HG03103 (cell line): ENCODE data around the gene ANTXR2.
"Not testable (repeated sequence)": the region's sequence is repeated elsewhere in the genome, so short reads cannot be mapped to it uniquely, and the experiment has no call there.

Experiments
- ATAC-seq: cut with Tn5 transposase; IDR thresholded peaks from one replicate; pipeline ENCODE4 v1.9.1; 2021; ENCODE audit warnings: low read depth; ENCODE audit not compliant: unreplicated experiment

The ANTXR2 gene

DNA sequence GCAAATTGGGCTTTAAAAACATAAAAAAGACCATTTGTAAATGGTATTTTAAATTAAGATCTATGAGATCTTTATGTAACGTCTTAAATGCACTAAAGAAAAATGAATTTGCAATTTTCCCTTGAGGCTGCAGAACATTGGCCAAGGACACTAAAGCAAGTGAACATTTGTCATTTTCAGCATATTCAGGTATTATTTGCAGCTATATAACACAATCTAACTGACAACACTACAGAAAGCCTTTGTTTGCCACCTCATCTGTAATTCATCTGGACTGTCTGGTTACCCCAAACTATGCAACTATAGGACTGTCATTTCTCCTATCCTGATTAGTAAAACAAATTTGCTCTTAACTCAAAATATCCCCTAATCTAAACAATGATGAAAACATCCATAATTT is 74.8 kb downstream of the ANTXR2 start:
- ATAC-seq: no peak

DNA sequence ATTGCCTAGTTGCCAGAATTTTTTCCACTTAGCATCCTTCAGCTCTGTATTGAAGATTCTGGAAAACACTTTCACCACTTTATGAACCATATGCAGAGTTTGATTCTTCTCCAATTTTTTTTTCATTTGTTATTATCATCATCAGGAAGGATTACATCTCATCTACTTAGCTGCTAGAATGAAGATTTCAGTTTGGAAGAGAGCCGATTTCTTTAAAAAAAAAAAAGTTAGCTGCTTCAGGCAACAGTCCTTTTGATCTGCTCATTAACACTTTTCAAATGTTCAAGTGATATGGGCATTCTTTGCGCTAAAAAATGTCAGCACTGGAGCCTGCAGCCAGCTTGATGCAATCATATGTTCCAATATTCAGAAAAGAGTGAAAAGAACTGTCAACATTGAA is 76.2 kb downstream of the ANTXR2 start:
- ATAC-seq: no peak

DNA sequence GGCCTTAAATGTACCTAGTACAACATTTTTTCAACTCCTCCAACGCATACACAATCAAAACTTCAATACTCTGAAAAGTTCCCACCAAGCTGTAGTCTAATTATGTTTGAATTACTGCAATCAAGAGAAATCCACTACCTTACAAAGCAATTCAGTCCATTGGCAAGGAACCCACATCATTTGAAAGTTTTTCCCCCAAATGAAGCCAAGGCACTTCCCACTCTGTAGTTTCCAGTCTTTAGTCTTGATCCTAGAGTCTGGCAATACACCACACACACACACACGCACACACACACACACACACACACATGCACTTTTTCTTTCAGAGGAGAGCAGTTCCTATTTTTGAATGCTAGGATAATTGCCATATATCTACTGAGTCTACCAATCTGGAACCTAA is 79.6 kb downstream of the ANTXR2 start:
- ATAC-seq: no peak

DNA sequence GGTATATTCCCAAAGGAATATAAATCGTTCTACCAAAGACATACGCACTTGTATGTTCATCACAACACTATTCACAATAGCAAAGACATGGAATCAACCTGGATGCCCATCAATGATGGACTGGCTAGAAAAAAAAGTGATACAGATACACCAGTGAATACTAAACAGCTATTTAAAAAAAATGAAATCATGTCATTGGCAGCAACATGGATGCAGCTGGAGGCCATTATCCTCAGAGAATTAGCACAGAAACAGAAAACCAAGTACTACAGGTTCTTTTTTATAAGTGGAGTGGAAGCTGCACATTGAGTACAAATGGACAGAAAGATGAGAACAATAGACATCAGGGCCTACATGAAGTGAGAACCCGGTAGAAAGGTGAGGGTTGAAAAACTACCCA is 81.4 kb downstream of the ANTXR2 start:
- no peak for ATAC-seq

DNA sequence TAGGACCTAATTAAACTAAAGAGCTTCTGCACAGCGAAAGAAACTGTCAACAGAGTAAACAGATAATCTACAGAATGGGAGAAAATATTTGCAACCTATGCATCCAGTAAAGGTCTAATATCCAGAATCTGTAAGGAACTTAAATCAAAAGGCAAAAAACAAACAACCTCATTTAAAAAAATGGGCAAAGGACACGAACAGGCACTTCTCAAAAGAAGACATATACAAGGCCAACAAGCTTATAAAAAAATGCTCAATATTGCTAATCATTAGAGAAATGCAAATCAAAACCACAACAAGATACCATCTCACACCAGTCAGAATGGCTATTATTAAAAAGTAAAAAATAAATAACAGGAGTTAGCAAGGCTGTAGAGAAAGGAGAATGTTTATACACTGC is 81.9 kb downstream of the ANTXR2 start:
- ATAC-seq: not testable (repeated sequence)

DNA sequence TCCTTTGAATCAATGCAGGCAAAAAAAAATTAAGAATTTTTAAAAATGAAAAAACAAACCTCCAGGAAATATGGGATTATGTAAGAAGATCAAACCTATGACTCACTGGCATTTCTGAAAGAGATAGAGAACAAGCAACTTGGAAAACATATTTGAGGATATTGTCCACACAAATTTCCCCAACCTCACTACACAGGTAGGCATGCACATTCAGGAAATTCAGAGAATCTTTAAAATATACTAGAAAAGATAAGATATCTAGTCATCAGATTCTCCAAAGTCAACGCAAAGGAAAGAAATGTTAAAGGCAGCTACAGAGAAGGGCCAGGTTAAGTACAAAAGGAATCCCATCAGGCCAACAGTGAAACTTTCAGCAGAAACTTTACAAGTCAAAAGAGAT is 85.6 kb downstream of the ANTXR2 start:
- no peak for ATAC-seq

DNA sequence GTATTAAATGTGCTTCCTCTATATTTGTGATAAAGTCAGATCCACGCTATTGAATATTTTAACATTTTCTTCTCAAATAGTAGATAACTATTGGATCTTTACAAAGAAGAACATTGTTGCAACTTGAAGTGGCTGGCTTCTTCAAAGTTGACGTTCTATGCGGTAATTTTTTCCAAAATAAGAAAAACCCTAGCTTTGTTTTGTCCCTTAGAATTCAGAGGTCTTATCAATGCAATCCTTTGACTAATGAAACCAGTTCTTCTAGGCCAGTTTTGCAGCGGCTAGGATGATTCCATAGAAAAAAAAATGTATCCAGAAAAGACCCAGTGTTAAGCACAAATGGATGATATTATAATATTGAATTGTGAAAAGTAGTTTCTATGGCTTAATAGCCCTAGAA is 89.6 kb downstream of the ANTXR2 start:
- ATAC-seq: no peak

DNA sequence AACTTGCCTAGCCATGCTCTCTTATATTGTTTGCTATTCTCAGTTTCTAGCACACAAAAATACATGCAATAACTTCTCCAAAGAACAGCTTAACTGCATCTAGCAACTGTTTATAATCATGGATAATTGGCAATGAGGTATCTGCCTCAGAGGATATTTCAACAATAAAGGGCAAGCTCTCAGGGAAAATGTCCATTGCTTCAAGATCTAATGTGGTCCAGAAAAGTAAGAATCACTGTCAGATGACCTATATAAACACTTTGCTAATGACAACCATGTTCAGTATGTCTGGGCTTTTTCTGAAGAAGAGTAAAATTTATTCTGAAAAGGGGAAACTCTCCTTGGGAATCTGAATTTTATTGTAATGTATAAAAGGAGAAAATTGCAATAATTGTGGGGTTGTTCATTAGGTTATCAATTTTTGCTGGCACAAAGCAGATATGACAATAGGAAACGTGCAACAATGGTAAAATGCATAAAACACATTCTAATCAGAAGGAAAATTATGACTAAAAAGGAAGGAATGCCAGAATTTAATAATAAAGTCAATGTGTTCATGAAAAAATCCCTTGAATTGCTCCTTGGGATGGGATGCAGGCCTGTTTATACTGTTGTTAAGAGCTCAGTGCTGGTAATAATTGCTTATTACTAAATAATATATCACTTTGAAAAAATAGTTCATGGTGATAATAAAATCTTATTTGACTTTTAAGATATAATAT is 90.3 kb downstream of the ANTXR2 start:
- ATAC-seq: no peak

DNA sequence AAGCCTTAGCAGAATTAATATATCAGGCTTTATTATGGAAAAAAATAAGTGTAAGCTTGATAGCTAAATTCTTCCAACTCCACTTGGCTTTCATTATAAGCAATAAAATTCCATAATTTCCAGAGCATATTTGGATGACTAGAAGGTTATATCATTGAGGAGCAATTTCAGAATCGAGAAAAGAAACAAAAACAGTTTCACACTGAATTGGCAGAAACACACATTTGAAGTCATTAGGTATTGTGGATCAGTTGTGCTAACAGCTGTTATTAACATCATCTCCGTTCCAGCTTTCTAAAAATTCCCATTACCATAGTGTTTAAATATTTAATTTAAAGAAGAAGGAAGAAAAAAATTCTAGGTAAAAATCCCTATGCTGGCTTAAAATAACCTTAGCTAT is 92.6 kb downstream of the ANTXR2 start:
- ATAC-seq: no peak

DNA sequence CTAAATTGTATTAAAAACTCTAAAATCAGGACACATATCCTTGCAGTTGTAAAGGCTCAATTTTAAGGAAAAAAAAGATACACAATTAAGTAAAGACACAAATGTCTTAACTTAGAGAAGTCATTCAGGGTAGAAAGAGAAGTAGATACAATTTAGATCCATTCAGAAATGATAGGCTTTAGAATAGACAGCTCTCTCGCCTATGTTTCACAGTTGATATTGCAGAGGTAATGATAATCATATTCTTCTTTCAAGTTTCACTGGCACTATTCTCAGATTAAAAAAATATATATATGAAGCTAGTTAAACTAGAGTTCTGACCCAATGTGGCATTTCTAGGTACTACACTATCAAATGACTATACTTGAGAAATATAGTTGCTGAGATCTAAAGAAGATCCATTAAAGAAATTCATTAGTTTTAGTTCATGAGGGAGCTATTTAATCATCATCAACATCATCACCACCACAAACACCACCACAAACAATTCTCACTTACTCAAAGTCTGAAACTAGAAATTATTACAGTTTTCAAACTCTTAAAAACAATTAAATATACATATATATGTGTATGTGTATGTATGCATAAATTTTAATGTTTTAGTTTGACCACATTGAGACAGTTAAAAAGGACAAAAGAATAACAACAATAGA is 93.1 kb downstream of the ANTXR2 start:
- ATAC-seq: no peak

DNA sequence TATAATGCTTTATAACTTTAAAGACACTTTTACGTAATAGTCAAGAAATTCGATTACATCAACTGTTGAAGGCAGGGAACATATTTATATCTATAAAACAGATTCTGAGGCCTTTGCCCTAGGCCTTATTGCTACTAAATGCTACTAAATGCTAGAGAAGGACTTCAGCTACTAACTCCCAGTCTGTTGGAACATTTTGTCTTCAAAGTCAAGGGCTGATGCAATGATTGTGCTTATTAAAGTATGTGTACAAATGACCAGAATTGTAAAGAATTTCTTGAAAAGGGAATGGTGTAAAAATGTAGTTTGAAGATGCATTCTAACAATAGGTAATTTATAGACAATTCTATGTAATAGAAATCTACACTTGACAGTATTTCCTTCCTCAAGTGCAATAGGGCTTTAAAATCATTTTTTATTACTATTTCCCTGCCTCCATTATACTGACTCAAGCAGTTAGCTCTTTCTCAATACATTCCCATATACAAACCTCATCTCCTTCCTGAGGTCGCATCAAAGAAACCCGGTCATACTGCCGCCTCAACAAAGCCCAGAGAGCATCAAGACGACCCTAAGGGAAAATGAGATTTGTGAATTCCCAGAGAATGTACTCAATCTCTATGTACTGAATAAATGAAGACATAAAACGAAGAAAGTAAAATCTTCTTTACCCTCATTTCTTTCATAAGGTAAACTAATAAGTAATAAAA is 95.7 kb downstream of the ANTXR2 start:
- no peak for ATAC-seq

DNA sequence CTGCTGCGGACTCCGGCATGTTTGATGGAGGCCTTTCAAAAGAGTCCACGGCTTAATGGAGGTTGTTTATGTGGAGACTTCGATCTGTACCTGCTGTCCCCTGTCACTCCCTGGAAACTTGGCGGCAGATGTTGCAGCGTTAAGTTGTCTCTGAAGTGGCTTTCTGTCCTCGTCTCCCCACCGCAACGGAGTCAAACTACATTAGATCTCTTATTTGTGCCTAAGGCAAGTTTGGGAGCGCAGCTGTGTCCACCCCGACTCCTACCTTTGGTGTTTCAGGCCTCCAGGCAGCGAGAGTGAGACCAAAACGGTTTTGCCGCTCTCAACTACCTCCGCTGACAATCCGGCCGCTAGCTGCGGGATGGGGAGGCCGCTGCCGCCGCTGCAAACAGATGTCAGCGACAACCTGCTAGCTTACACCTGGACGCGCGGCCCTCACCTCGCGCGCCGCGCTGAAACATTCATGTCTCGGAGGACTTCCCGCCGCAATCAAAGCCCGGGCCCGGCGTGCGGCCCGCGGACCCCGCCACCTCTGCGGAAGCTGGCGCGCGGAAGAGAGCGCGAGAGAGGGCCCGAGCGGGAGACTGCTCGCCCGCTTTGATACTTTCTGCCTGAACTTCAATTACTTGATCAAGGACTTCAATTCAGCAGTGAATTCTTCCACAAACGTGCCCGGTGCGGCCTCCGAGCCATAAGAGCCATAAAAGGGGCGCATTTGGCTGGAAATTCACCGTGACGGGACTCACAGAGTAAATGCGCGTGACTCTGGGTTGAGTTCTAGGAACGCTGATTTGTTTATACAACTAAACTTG is 108.4 kb downstream of the ANTXR2 start:
- ATAC-seq: no peak

DNA sequence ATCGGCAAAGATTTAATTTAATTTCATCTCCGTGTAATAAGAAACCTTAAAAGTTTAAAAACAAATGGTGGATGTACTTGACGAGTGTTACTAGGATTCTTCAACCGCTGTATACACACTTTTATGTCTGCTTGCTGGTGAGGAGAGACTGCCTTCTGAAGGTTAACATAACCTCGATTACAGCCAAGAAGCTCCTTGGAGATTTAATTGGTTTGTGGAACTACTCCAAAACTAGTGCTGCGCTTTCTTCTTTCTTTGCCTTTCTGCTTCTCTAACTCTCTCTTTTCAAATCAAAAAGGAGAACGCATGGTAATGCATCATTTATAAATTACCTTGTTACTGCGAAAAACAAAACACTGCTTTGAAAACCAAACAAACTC is 109.0 kb downstream of the ANTXR2 start:
- ATAC-seq: no peak

DNA sequence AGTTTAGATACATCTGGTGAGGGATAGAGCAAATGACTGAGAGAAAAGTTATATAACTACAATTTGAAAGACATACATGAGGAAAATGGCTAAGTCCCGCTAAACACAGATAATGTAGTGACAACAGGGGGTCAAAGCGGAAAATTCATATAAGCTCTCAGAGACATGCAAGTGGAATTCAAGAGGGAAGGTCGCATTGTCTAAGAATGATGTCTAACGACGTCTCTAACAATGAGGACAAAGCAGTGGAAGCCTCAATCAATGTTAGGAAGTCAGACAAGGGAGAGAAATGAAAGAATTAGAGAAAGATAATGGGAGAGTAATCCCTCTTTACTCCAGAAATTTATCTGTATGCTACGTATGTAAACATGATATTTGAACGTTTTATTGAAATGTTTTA is 113.4 kb downstream of the ANTXR2 start:
- ATAC-seq: no peak

DNA sequence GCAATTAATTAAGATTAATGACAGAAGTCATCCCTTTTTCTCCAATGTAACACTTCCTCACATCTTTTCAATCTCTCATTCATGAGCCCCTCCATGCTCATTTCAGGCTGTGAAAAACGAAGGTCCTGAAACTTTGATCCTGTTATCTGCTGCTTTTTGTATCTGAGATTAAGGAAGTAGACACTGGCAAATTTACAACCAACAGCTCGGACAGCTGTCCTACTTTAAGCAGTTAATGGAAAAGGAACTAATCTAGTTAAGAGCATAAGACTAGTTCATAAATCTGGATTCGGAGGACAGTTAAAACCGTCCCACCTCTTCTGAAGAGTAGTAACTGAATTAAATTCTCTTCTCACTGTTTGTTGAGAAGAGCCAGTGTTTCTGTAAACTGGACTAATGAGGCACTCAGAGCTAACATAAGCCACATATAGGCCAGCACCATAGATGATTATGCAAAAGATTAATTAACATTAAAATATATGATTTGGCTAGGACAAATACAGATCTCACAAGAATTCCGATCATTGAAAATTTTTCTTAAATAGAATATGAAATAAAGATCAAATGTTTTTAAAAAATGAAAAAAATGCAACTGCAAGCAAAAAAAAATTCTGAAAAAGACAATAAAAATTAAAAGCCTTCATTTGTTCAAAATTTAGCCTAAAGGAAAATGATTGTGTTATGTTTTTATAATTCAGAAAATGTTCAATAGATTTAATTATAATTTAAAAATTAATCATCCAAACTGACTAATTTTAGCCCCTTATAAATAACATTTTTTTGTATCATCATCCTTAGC is 114.4 kb downstream of the ANTXR2 start:
- no peak for ATAC-seq

DNA sequence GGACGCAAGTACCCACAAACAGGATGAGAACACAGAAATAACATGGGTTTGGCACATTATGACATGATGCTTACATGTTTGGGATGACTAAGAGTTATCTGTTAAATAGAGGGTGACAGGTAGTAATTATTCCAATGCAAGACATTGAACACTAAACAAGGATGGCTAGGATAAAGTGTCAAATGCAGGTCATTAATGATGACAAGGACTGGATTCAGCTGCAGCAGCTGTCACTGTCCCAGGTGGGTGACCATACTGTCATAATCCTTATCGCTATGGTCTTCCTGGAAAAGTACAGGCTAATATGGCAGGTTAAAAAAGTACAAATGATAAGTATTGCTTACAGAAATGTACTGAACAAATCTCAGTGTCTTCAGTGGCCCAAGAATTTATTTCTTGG is 123.9 kb downstream of the ANTXR2 start:
- ATAC-seq: no peak

DNA sequence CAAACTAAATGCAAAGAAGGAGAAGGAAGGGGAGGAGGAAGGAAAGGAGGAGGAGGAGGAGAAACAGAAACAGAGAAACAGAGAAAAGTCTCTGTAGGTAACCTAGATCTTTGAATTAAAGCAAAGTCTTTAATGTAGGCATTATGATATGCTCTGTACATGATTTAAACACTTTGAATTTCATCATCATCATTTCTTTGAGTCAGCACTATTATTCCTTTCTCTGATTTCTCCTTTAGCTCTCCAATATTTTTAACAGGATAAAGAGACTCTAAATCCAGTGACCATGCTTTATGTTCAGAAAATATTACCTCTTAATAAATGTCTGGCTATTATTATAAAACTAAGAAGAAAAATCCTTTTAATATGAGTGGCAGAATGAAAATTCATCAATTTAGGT is 124.3 kb downstream of the ANTXR2 start:
- ATAC-seq: no peak

DNA sequence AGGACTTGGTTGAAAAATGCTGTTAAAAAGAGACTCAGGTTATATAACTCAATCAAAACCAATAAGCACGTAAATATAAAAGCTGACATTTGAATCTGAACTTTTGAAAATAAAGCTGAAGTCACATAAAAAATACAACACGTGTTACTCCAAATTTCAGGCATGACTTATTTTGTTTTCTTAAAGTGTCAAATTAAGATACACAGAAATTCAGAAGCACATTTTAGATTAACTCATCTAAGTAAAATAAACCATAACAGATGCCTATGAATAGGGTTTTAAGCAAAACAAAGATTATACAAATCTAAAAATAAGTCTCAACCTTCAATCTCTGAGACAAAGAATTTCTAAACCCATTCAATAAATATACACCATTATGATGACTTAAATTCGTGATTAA is 124.8 kb downstream of the ANTXR2 start:
- ATAC-seq: no peak

DNA sequence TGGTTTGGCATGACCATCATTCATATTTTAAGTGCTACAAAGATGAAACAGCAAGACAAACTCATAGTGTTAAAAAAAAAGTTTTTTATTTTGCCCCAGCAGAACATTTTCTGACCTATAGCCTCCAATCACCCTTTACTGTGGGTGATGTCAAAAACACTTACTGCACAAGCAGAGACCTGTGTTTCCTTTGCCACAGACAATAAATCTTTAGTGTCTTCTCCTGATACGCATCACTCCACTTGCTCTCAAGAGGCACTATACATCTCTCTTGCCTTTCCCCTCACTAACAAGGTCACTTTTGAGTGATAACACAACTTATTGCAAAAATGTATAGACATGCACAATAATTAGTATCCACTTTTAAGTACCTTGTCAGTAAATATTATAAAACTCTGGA is 125.6 kb downstream of the ANTXR2 start:
- no peak for ATAC-seq

DNA sequence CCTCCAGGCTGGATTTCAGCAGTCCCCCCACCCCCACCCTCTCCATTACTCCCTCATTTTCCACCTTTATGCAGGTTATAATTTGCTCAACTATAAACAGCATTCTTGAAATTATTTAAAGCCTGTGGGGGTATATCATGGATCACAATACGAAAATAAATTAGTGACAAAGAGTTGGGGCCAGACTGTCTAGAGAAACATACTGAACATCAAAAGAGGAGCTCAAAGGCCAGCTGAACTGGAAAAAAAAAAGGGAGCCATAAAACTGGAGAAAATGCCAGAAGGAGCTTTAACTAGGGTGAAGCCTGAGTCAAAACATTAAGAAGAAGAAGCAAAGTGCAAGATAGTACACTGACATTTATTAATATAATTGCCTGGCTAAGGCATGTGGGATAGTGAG is 137.8 kb downstream of the ANTXR2 start:
- no peak for ATAC-seq
